H9 (cell line): ENCODE results near the gene SLC22A16. TPM values are rescaled to one million over a fixed set of nuclear protein-coding genes. Genes with fewer than 3 reads are reported as not detected.

Experiments
- DNase-seq: peaks from one replicate; pipeline ENCODE4 v3.0.0-alpha.2; 2017
- H2AFZ ChIP-seq: one replicate; pipeline ENCODE4 v1.6.1; 2013; ENCODE audit warnings: mild to moderate bottlenecking, low read length, control low read depth, moderate library complexity
- H2AK5ac ChIP-seq: 2 replicates; pipeline ENCODE4 v1.6.1; 2013; ENCODE audit warnings: low read length, control low read depth, mixed read lengths; ENCODE audit not compliant: insufficient read length
- H2BK120ac ChIP-seq: one replicate; pipeline ENCODE4 v1.6.1; 2013; ENCODE audit warnings: low read depth, mild to moderate bottlenecking, low read length, control low read depth, inconsistent platforms; ENCODE audit not compliant: poor library complexity, severe bottlenecking
- H2BK12ac ChIP-seq: 2 replicates; pipeline ENCODE4 v1.6.1; 2013; ENCODE audit warnings: low read length, control low read depth, mixed read lengths, low read depth; ENCODE audit not compliant: insufficient read length
- H2BK15ac ChIP-seq: 2 replicates; pipeline ENCODE4 v1.6.1; 2013; ENCODE audit warnings: low read depth, low read length, control low read depth
- H2BK20ac ChIP-seq: one replicate; pipeline ENCODE4 v1.6.1; 2013; ENCODE audit warnings: low read depth, mild to moderate bottlenecking, low read length, control low read depth, inconsistent platforms; ENCODE audit not compliant: poor library complexity, severe bottlenecking
- H2BK5ac ChIP-seq: 2 replicates; pipeline ENCODE4 v1.6.1; 2013; ENCODE audit warnings: low read length, control low read depth, mixed read lengths; ENCODE audit not compliant: insufficient read length
- H3K14ac ChIP-seq: 2 replicates; pipeline ENCODE4 v1.6.1; 2013; ENCODE audit warnings: low read length, control low read depth; ENCODE audit not compliant: insufficient read depth
- H3K18ac ChIP-seq: 2 replicates; pipeline ENCODE4 v1.6.1; 2013; ENCODE audit warnings: low read depth, mild to moderate bottlenecking, mixed read lengths, low read length, control low read depth; ENCODE audit not compliant: insufficient read length
- H3K23ac ChIP-seq: 2 replicates; pipeline ENCODE4 v1.6.1; 2013; ENCODE audit warnings: low read length, control low read depth, mixed read lengths, low read depth; ENCODE audit not compliant: insufficient read length
- H3K23me2 ChIP-seq: 2 replicates; pipeline ENCODE4 v1.6.1; 2013; ENCODE audit warnings: low read depth, mild to moderate bottlenecking, mixed read lengths, low read length, control low read depth; ENCODE audit not compliant: insufficient read length, poor library complexity, severe bottlenecking
- H3K27ac ChIP-seq: 2 replicates; pipeline ENCODE4 v1.5.1; 2013; ENCODE audit warnings: low read length, control low read depth, mixed read lengths, low read depth; ENCODE audit not compliant: insufficient read length
- H3K27me3 ChIP-seq: 2 replicates; pipeline ENCODE4 v1.6.1; 2013; ENCODE audit warnings: low read length, control low read depth, inconsistent platforms; ENCODE audit not compliant: insufficient read depth
- H3K4ac ChIP-seq: 2 replicates; pipeline ENCODE4 v1.6.1; 2013; ENCODE audit warnings: low read depth, mild to moderate bottlenecking, control low read depth, inconsistent platforms, low read length, moderate library complexity
- H3K4me1 ChIP-seq: 2 replicates; pipeline ENCODE4 v1.6.1; 2013; ENCODE audit warnings: low read length, control low read depth, inconsistent platforms; ENCODE audit not compliant: insufficient read depth
- H3K4me2 ChIP-seq: 2 replicates; pipeline ENCODE4 v1.6.1; 2013; ENCODE audit warnings: low read length, control low read depth, mixed read lengths; ENCODE audit not compliant: insufficient read length, insufficient read depth
- H3K56ac ChIP-seq: 2 replicates; pipeline ENCODE4 v1.6.1; 2013; ENCODE audit warnings: low read depth, mild to moderate bottlenecking, mixed read lengths, low read length, control low read depth; ENCODE audit not compliant: insufficient read length
- H3K79me1 ChIP-seq: 2 replicates; pipeline ENCODE4 v1.6.1; 2013; ENCODE audit warnings: low read depth, mild to moderate bottlenecking, moderate library complexity, low read length, control low read depth, inconsistent platforms; ENCODE audit not compliant: insufficient read depth, poor library complexity, severe bottlenecking
- H3K79me2 ChIP-seq: 2 replicates; pipeline ENCODE4 v1.6.1; 2013; ENCODE audit warnings: low read length, control low read depth, inconsistent platforms; ENCODE audit not compliant: insufficient read depth
- H3K9ac ChIP-seq: 2 replicates; pipeline ENCODE4 v1.6.1; 2013; ENCODE audit warnings: low read length, control low read depth, mixed read lengths; ENCODE audit not compliant: insufficient read length; ENCODE audit errors: extremely low read depth
- H3K9me3 ChIP-seq: one replicate; pipeline ENCODE4 v1.6.1; 2013; ENCODE audit warnings: low read depth, low read length, inconsistent platforms; ENCODE audit not compliant: control insufficient read depth
- H3T11ph ChIP-seq: one replicate; pipeline ENCODE4 v1.6.1; 2013; ENCODE audit warnings: mild to moderate bottlenecking, low read length, control low read depth, inconsistent platforms
- H4K20me1 ChIP-seq: one replicate; pipeline ENCODE4 v1.6.1; 2013; ENCODE audit not compliant: control insufficient read depth, insufficient read length, insufficient read depth
- H4K5ac ChIP-seq: 2 replicates; pipeline ENCODE4 v1.6.1; 2013; ENCODE audit warnings: low read depth, mild to moderate bottlenecking, mixed read lengths, low read length, control low read depth; ENCODE audit not compliant: insufficient read length
- H4K8ac ChIP-seq: replicated peaks from 2 replicates; pipeline ENCODE4 v1.6.1; 2013; ENCODE audit warnings: low read length, control low read depth, mixed read lengths, low read depth; ENCODE audit not compliant: insufficient read length
- H4K91ac ChIP-seq: 2 replicates; pipeline ENCODE4 v1.6.1; 2013; ENCODE audit warnings: low read depth, mild to moderate bottlenecking, moderate library complexity, mixed read lengths, low read length, control low read depth; ENCODE audit not compliant: insufficient read length
- H3K27ac Mint-ChIP-seq, 3 experiments: 2 replicates in 2 of 3; 3 replicates in 1 of 3; pipeline ENCODE4 v1.8.0; 2020 to 2021; ENCODE audit warnings: mixed read lengths in 3 of 3, mild to moderate bottlenecking in 1 of 3, moderate library complexity in 1 of 3
- H3K27me3 Mint-ChIP-seq: 2 replicates; pipeline ENCODE4 v1.8.0; 2021; ENCODE audit warnings: low read depth, mild to moderate bottlenecking, moderate library complexity, mixed read lengths
- H3K36me3 Mint-ChIP-seq, 3 experiments: 2 replicates in 2 of 3; 3 replicates in 1 of 3; pipeline ENCODE4 v1.8.0; 2020 to 2021; ENCODE audit warnings: low read depth in 3 of 3, mixed read lengths in 3 of 3; ENCODE audit not compliant: insufficient read depth in 1 of 3
- H3K4me1 Mint-ChIP-seq, 2 experiments: 2 replicates each; pipeline ENCODE4 v1.8.0; 2020; ENCODE audit warnings: mixed read lengths in 2 of 2
- H3K4me3 Mint-ChIP-seq, 2 experiments: 2 replicates in 1 of 2; 3 replicates in 1 of 2; pipeline ENCODE4 v1.8.0; 2020 to 2021; ENCODE audit warnings: mild to moderate bottlenecking in 2 of 2, mixed read lengths in 2 of 2, moderate library complexity in 1 of 2
- H3K9me3 Mint-ChIP-seq, 2 experiments: 2 replicates in 1 of 2; 3 replicates in 1 of 2; pipeline ENCODE4 v1.8.0; 2020; ENCODE audit warnings: mild to moderate bottlenecking in 2 of 2, mixed read lengths in 2 of 2, moderate library complexity in 1 of 2
- WGBS: extraction: QIAGEN DNeasy Blood & Tissue Kit; methylation state at CpG from one replicate; pipeline ENCODE4 v1.1.7; 2013; ENCODE audit warnings: missing lambda C conversion rate, low lambda C conversion rate, mixed read lengths; ENCODE audit not compliant: insufficient read length; ENCODE audit errors: extremely low coverage; 5-methylcytosine and 5-hydroxymethylcytosine counted together
- total RNA-seq: library from RNA; stranded (reverse); gene quantifications from 2 replicates; pipeline ENCODE4 v1.2.1, GENCODE V29; 2021
- TF ChIP-seq, protein P1 (sequence below): fragments of 200-600 bp; sonication (generic); conservative IDR thresholded peaks from 3 replicates; pipeline ENCODE4 v1.8.0; 2021; ENCODE audit warnings: antibody characterized with exemption, mild to moderate bottlenecking

The SLC22A16 gene
- total RNA-seq, 1 experiment from 2014 or later: not detected

DNA sequence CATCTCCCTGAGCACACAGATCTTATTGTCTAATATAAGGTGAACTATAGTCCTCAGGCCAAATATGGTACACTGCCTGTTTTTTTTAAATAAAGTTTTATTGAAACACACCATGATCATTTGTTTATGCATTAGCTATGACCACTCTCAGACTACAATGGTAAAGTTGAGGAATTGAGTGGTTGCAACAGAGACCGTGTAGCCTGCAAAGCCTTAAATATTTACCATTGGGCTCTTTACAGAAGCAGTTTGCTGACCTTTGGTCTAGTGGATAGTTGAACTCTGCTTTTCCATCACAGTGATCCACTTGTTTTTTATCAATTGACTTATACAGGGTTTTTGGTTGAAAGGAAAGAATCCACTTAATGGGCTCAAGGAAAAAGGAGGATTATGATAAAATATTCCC is 91.0 kb downstream of the SLC22A16 start:
- H2BK120ac ChIP-seq: no peak overlapping the region
- no peak overlapping the region for H2BK12ac ChIP-seq
- WGBS: no CpG with 5 or more reads among the region's 1 CpG
- H3K4me1 ChIP-seq: no peaks in the 10 kb centered on the region; the same call in 1 of the 2 replicates
- H3K9me3 Mint-ChIP-seq: peaks cover 3 to 4% of the 10 kb centered on the region in 2 experiments; a peak in 1 of 5 replicates
- no peak overlapping the region for H3K9ac ChIP-seq
- H3K36me3 Mint-ChIP-seq: peaks cover 0 to 9% (median 0%) of the 10 kb centered on the region in 3 experiments; a peak in 3 of 7 replicates
- no peaks in the 10 kb centered on the region for H3K79me2 ChIP-seq
- H3K4me1 Mint-ChIP-seq: peaks cover 20 to 29% of the 10 kb centered on the region in 2 experiments
- no peak overlapping the region for H2AFZ ChIP-seq
- H2BK5ac ChIP-seq: no peak overlapping the region
- TF ChIP-seq, protein P1, sequence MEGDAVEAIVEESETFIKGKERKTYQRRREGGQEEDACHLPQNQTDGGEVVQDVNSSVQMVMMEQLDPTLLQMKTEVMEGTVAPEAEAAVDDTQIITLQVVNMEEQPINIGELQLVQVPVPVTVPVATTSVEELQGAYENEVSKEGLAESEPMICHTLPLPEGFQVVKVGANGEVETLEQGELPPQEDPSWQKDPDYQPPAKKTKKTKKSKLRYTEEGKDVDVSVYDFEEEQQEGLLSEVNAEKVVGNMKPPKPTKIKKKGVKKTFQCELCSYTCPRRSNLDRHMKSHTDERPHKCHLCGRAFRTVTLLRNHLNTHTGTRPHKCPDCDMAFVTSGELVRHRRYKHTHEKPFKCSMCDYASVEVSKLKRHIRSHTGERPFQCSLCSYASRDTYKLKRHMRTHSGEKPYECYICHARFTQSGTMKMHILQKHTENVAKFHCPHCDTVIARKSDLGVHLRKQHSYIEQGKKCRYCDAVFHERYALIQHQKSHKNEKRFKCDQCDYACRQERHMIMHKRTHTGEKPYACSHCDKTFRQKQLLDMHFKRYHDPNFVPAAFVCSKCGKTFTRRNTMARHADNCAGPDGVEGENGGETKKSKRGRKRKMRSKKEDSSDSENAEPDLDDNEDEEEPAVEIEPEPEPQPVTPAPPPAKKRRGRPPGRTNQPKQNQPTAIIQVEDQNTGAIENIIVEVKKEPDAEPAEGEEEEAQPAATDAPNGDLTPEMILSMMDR: no peak
- no peaks in the 10 kb centered on the region for H3K23me2 ChIP-seq
- DNase-seq: no peak
- H3K4me3 Mint-ChIP-seq: no peak overlapping the region
- H4K8ac ChIP-seq: no peak overlapping the region
- H3K23ac ChIP-seq: no peak overlapping the region
- H2BK20ac ChIP-seq: no peak overlapping the region
- H3K56ac ChIP-seq: no peak overlapping the region
- H3K27me3 Mint-ChIP-seq: peaks cover 5% of the 10 kb centered on the region
- no peak overlapping the region for H3K14ac ChIP-seq
- no peak overlapping the region for H4K5ac ChIP-seq
- H3K27ac Mint-ChIP-seq: no peak overlapping the region
- no peak overlapping the region for H3K4ac ChIP-seq
- no peaks in the 10 kb centered on the region for H4K20me1 ChIP-seq
- H3K27ac ChIP-seq: no peak overlapping the region
- H2BK15ac ChIP-seq: no peak overlapping the region
- no peaks in the 10 kb centered on the region for H3K9me3 ChIP-seq
- no peak overlapping the region for H2AK5ac ChIP-seq
- no peak overlapping the region for H3K4me2 ChIP-seq
- H3T11ph ChIP-seq: no peak overlapping the region
- no peaks in the 10 kb centered on the region for H3K27me3 ChIP-seq
- H3K18ac ChIP-seq: no peak overlapping the region
- H4K91ac ChIP-seq: no peak overlapping the region
- H3K79me1 ChIP-seq: no peaks in the 10 kb centered on the region
